Fibroblast of peridontal ligament (primary cell): ENCODE data around the gene CLEC3A.
"Not testable (repeated sequence)": the region's sequence is repeated elsewhere in the genome, so short reads cannot be mapped to it uniquely, and the experiment has no call there.

Source experiments
- DNase-seq: peaks from one replicate; pipeline ENCODE4 v3.0.0-alpha.2; 2010; ENCODE audit errors: extremely low read depth

The CLEC3A gene, protein sequence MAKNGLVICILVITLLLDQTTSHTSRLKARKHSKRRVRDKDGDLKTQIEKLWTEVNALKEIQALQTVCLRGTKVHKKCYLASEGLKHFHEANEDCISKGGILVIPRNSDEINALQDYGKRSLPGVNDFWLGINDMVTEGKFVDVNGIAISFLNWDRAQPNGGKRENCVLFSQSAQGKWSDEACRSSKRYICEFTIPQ

DNA sequence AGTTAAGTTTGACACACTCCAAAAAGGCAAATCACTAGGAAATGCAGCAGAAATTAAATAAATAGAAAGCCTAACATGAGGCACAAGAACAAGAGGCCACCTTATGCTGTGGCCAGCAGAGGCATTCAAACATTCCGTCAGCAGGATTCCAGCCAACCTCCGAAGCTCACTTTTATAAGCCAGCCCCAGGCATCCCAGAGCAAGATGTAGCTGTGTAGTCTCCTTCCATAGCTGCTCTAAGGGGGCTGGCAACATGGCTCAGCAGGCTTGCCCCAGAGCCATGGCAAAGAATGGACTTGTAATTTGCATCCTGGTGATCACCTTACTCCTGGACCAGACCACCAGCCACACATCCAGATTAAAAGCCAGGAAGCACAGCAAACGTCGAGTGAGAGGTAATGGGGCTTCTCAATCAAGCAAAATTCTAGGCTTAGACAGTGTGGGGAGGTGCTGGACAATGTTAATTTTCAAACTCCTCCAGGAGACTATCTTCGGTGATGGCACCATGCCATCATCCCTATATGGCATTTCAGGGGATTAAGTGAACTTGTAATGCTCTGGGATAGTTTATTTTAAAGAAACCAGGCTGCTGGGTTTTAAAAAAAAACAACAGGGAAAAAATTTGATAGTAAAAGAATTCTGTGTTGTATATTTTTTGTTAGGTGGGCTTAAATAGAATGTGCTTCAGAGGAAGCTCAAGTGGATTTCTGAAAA is at the start of gene CLEC3A:
TSS of gene CLEC3A (plus strand) at position 202 of the 714 bp plus-strand sequence. CDS start at position 281, 79 bp downstream.
- no peak for DNase-seq

DNA sequence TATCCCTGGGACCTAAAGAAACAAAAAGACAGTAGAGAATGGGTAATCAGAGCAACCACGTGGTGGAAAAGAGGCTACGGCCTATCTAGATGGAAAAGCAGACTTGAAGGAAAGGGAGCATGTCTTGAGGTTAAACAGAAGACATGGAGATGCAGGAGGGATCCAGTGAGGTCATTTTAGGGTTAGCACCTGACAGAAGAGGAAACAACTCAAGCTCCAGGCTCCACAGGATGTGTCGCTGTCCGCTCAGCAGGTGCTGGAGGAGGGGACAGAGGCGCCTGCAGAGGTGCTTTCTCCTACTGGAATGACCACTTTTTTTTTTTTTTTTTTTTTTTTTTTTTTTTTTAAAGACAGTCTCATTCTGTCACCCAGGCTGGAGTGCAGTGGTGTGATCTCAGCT is 47.5 kb upstream of the CLEC3A start:
- no peak for DNase-seq

DNA sequence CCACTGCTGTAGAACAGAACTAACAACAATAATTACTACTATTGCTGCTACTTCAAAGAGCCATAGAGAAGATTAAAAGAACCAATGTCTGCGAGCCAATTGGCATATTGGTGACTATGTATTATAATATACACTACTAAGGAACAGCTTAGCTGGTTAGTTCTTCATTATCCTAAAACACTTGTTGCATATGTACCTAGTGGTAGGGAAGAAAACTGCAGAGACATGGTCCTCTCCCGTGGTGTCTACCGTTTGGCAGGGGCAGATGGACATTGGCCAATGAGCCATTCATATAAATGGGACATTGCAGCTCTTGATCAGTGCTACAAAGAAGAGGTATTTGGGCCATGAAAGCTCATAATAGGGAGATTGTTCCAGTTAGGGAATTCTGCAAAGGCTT is 46.4 kb upstream of the CLEC3A start:
- DNase-seq, result no peak

DNA sequence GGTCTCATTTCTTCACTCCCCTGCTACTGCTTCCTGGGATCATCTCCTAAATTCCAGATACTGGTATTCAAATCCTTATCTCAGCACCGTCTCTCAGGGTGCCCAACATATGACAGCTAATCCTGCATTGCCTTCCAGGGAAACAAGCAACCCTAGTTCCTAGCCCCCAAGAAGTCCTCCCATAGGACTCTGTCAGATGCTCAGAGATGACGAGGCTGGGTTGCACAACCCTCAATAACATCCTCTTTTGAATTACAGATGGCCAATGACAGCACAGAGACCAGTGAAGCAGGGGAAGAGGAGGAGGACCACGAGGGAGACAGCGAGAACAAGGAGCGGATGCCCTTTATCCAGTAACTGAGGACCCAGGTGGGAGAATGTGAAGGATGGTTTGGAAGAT is 45.0 kb upstream of the CLEC3A start:
- no peak for DNase-seq

DNA sequence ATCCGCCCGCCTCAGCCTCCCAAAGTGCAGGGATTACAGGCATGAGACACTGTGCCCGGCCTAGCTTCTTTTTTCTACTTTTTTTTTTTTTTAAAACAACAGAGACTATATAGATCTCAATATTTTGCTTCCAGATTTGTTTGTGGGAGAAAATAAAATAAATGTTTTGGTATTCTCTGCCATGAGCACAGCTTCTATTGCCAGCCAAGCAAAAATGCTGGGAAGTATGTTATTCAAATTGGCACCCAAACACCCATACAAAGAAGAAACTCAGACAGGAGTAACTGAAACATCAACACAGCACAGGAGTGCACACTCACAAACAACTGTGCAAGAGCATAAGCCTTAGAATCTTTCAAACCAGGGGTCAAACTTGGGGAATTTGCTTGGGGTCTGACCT is 37.2 kb upstream of the CLEC3A start:
- no peak for DNase-seq

DNA sequence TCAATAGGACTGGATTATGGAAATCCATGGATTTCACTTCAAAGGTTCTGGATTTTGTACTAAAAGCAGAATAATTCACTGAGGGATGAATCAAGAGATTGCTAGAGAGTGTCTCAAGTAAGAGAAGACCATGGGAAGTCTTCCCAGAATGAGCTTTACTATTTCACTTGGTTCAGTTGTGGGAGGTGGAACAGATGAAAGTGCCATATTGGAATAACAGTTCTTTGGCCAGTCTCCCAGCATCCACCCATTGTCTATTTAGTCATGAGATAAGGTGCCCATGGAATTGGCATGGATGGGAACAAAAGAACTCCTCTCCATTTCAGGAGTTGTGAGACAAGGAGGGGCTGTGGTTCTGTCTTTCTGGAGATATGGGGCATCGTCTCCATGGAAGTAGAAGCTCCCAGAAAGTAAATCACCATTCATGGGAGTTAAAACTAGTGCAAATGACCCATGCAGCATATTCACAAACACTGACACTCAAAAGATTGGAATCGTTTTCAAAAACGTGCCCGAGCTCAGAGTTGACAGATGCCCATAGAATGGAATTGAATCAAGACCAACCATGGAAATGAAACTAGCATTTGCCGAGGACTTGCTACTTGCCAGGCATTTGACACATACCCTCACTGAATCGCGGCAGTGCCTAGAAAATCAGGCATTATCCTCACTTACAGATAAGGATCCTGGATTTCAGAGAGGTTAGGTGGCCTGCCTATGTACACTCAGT is 36.2 kb upstream of the CLEC3A start:
- DNase-seq, result no peak

DNA sequence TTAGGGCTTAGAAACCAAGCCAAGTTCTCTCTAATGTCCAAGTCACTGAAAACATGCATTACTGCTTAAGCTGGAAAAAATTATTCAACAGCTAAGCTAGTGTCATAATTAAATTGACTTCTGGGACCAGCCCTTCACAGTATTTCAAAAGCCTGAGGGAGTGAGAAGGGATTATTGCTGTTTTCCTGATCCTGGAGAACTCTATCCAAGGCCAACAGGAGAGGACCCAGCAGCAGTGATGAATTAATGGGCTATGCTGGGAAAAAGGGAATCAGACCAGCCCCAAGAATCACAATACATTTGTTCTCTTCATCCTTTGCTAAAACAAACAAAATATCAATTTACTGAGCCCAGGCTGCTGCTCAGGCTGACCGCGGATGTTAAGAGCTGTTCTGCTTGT is 34.5 kb upstream of the CLEC3A start:
- DNase-seq, result peak; percentile 11

DNA sequence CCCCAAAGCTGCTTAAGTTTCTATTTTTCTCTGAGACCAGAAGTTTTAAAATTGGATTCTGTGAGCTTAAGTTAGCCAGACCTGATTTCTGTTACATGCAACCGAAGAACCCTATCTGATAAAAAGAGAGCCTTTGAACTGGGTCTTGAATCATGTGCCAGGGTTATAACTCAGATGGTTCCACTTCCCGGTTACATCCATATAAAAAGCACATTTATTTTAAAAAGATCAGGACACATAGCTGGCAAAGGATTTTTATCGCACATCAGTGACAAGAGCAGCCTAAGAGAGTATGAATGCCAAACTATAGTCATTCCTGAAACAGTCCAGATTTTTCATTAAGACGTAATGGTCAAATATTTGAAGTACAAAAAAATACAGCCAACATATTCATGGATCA is 32.5 kb upstream of the CLEC3A start:
- no peak for DNase-seq

DNA sequence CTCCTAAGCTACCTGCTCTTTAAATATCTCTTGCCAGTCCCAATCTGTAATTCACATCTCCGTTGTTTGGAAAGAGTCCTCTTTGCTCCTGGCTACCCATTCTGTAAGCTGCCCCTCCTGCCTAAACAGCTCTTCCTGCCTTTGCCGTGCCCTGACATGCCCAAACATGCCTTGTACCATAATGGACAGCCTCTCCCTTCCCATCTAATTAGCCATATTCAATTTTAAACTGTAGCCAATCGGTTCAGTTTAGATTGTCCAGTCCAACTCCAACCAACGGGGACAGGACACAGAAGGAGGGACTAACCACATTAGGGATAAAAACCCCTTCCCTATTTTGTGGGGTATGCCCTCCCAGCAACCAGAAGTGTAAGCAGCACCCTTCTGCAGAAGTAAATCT is 30.6 kb upstream of the CLEC3A start:
- no peak for DNase-seq

DNA sequence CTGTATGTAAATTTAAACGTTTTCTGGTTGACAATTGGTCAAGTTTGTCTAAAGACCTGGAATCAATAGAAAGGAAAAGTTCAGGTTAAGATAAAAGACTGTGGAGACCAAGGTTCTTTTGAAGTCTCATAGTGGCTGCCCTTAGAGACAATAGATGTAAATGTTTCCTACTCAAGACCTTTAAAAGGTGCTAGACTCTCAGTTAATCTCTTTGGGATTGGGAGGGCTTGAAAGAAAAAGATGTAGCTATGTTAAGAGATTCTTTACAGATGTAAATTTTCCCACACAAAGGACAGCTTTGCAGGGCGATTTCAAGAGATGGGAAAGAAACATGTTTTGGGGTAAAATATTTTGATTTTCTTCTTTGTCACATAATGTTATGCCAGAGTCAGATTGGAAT is 30.0 kb upstream of the CLEC3A start:
- not testable (repeated sequence) for DNase-seq

DNA sequence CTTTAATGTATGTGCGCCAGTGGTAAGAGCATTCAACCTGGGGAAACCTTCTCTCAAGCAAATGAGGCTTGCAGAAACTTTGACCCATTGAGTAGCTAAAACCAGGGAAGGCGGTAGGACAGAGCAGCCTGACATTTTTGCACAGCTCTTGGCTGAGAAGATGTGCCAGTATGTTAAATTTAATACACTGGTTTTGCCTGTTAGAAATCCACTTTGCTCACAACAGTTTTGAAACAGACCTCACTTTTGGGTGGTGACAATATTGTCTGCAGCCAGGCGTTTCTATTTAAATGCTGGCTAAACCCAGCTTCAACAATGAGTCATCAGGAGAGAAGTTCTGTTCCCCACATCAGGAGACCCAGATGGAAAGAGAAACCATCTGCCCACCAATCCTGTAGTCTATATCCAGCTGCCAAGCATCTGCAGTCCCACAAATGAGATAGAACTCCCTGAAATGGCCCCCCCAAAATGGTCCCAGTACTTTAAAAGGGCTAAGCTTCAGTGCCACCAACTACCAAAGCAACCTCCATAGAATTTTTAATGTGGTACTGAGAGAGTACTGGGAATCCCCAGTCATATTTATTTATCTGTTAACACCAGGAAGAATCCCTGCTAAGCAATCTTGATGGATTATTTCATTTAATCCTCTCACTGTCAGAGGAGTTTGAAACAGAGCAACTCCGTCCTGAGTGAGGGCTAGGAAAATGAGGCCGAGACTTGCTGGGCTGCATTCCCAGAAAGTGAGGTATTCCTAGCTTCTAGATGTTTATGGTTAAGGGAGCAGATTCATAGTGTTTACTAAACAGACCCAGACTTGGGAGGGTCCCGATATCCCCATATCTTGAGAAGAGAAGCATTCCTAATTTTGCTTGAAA is 29.0 kb upstream of the CLEC3A start:
- peak; percentile 82 for DNase-seq

DNA sequence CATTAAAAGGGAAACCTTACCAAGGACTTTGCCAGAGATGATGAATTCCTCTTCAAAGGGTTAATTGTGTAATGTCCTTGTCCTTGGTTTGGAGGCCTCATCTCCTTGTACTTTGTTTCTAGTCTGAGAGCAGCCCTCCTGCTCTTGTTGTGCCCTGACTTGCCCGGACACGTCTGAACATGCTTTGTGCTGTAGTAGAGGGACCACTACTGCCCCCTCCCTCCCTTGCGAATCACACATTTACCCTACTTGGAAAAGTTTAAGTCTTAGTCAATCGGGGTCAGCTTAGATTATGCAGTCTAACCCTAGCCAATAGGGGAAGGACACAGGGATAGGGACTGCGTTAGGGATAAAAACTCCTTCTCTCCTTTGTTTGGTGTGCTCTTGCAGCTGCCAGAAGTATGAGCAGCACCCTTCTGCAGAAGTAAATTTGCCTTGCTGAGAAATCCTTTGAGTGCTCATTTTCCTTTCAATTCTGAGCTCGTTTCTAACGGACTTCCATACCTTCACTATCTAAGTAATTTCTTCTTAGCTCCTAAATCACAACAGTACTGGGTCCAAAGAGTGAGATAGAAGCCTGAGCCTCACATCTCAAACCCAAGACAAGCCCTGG is 26.4 kb upstream of the CLEC3A start:
- no peak for DNase-seq

DNA sequence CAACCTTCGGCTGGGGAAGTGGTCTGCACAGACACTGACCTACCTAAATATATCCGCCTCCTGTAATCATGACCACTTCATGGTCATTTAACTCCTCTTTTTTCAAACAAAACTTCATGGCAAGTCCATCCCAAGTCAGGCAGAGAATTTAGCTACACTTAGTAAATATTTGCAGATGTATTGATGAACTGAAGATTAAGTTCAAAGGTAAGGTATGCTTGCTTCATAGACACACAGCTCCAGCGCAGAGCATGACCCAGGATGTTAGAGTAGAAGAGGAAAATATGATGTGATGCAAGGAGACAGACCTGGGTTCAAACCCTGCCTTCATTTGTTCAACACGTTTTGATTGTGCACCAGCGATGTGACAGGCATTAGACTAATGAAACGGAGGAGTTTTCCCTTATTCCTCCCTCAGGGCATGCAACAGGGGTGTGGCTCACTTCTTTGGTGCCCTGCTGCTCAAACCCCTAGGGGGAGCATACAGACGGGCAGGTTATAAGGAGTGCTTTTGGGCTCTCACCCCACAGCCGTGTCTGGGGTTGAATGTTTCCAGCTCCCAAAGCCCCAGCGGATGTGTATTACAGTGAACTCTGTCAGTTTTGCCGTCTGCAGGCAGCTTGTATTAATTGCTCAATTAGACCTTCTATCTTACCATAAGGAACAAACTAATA is 23.9 kb upstream of the CLEC3A start:
- DNase-seq, result no peak

DNA sequence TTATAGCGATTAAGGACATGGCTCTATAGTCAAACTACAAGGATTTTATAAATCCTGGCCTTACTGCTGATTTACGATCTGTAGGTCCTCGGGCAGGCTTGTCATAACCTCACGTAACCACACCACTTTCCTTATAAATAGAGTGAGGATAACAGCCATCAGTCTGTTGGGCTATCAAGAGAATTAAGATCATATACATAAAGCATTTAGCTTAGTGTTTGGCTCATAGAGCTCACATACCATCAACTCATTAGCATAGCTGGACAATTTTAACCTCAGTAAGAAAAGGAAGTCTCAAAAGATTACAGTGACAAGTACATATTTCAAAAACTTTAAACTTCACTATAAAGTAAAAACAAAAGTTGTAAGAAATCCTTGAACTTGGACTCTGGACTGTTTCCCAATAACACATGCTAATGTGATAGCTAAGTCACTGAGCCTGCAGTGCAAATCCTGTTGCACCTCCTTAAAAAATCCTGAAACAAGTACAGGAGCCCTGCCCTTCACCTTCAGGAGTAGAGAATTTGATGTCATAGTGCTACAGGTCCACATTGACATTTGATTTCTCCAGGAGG is 20.8 kb upstream of the CLEC3A start:
- no peak for DNase-seq

DNA sequence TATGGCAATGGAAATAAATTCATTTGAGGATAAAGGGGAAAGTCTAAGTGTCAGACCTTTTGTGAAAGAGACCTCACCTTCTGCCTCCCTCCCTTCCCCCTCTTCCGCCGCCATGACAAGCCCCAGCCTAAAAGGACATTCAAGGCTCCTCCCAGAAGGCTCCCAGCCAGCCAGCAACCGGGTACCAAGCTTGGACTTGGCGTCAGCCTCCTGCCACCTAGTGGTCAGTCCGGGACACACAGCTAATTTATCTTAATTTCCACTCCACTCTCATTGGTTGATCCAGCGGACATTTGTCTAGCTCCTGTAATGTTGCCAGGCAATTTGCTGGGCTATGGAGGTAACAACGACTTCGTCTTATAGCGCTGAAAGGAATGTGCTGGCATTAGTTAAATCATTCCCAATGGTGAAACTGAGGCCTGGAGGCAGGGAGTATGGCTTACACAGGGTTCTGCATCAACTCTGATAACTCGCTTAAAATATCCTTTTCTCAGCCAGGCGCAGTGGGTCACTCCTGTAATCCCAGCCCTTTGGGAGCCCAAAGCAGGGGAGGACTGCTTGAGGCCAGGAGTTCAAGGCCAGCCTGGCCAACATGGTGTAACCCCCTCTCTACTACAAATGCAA is 19.3 kb upstream of the CLEC3A start:
- DNase-seq, result peak; percentile 89

DNA sequence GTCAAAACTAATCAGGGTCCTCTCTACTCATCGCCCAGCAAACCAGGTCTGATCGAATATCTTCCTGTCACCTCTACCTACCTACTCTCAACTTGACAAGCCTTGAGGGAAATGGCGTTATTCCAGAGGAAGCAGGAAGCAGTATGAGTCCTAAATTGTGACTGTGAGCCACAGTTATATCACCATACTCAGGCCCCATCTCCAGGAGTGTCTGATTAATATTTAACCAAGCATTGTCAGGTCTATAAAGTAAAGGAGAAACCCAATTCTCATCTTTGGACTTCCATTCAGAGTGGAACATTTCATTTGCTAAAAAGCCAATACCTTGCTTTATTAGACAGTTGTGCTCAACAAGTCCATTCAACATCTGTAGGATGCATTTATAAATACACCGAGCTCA is 17.8 kb upstream of the CLEC3A start:
- no peak for DNase-seq

DNA sequence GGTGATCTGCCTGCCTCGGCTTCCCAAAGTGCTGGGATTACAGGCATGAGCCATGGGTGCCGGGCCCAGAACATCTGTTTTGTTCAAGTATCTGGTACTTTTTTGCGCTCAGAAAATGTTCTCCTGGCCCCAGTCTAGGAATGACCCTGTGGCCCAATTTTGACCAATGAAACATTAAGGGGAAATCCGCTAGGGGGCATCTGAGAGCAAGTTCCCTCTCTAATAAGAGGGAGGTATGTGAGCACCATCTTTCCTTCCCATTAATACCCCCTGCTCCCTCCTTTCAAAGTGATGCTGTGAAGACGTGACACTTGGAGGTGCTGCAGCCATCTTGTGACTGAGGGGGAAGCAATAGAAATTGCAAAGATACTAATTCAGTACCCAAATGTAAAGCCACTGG is 16.5 kb upstream of the CLEC3A start:
- DNase-seq, result no peak

DNA sequence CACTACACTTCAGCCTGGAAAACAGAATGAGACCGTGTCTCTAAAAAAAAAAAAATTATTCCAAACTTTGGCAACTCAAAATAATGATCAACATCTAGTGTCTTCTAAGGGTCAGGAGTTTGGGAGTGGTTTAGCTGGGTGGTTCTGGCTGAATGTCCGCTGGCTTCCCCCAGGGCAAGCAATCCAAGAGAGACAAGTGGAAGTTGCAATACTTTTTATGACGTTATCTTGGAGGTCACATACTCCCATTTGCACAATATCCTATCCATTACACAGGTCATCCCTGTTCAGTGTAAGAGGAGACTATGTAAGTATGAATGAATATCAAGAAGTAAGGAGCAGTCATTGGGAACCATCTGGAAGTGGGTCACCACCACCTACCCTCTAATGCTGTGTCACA is 15.2 kb upstream of the CLEC3A start:
- no peak for DNase-seq

DNA sequence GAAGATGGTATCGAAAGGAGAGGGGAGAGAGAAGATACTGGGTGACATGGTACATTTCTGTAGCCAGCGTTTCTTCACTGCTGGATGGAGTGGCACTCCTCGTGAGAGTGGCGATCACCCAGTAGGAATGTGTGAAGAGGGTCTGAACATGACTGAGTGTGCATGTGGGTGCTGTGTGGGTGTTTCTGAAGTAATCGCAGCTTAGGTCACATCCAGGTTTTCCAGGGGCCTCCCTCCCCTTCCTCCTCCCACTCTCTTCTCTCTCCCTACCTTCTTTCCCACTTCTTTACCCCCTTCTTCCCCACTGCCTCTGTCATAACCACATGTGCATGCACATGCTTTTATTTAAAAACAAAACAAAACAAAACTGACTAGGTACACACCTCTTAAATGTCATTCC is 1.8 kb downstream of the CLEC3A start:
- DNase-seq, result no peak

DNA sequence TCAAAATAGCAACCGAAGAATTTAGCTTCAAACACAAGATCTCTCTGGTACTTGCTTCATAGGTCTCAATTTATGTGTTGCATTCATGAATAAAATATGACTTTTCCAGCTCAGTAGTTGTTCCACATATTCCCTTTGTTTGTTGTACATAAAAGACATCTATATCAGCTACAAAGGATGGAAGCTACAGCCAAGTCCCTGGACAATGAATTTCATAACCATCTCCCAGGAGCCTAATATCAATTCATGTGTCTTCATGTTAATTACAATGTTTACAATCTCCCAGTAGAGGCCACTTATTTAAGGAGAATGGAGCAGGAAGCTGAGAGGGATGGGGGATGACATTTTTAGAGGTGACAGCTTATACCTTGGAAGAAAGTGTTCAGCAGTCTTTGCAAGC is 3.3 kb downstream of the CLEC3A start:
- no peak for DNase-seq
